Activated CD8-positive, alpha-beta T cell treated with anti-CD3 and anti-CD28 coated beads for 36 hours (primary cell): ENCODE measurements around the gene RAB11FIP4. TPM values are rescaled to one million over a fixed set of nuclear protein-coding genes. Genes with fewer than 3 reads are reported as not detected.
"Not testable (repeated sequence)": the region's sequence is repeated elsewhere in the genome, so short reads cannot be mapped to it uniquely, and the experiment has no call there.

Experiments
- ATAC-seq: fragments of 200-7000 bp; cut with Tn5 transposase; one replicate; pipeline ENCODE4 v1.10.0; 2021; ENCODE audit warnings: mild to moderate bottlenecking, moderate library complexity
- CTCF ChIA-PET: fragments of 350-600 bp; sonication (Branson Sonifier 250); formaldehyde crosslinking; loops from one replicate; lab custom pipeline; 2021; ENCODE audit warnings: antibody characterized with exemption; lab: Charles Lee
- POLR2A ChIA-PET: fragments of 350-600 bp; sonication (Branson Sonifier 250); formaldehyde crosslinking; loops from one replicate; lab custom pipeline; 2021; ENCODE audit warnings: antibody characterized with exemption; lab: Charles Lee
- DNase-seq: peaks from one replicate; pipeline ENCODE4 v3.0.0-alpha.2; 2020
- H3K27ac Mint-ChIP-seq: one replicate; pipeline ENCODE4 v1.8.0; 2021; ENCODE audit warnings: mild to moderate bottlenecking, mixed read lengths
- H3K27me3 Mint-ChIP-seq: one replicate; pipeline ENCODE4 v1.8.0; 2021; ENCODE audit warnings: mixed read lengths
- H3K36me3 Mint-ChIP-seq: one replicate; pipeline ENCODE4 v1.8.0; 2021; ENCODE audit warnings: low read depth, mixed read lengths
- H3K4me1 Mint-ChIP-seq: one replicate; pipeline ENCODE4 v1.8.0; 2021; ENCODE audit warnings: low read depth, mixed read lengths
- H3K4me3 Mint-ChIP-seq: one replicate; pipeline ENCODE4 v1.8.0; 2021; ENCODE audit warnings: mild to moderate bottlenecking, moderate library complexity, mixed read lengths
- H3K9me3 Mint-ChIP-seq: one replicate; pipeline ENCODE4 v1.8.0; 2021; ENCODE audit warnings: mixed read lengths
- intact Hi-C: fragments of 100-400 bp; cut with micrococcal nuclease; formaldehyde crosslinking; loops from one replicate; pipeline ENCODE4 v1.10.0; 2022
- total RNA-seq, 2 experiments: library from RNA; stranded (reverse); gene quantifications; one replicate each; pipeline ENCODE4 v1.2.3, GENCODE V29; 2021
- TF ChIP-seq, protein P1 (sequence below): fragments of 200-600 bp; IDR thresholded peaks from one replicate; pipeline ENCODE4 v1.8.0; 2022; ENCODE audit warnings: antibody characterized with exemption, mild to moderate bottlenecking

RAB11FIP4 gene, protein sequence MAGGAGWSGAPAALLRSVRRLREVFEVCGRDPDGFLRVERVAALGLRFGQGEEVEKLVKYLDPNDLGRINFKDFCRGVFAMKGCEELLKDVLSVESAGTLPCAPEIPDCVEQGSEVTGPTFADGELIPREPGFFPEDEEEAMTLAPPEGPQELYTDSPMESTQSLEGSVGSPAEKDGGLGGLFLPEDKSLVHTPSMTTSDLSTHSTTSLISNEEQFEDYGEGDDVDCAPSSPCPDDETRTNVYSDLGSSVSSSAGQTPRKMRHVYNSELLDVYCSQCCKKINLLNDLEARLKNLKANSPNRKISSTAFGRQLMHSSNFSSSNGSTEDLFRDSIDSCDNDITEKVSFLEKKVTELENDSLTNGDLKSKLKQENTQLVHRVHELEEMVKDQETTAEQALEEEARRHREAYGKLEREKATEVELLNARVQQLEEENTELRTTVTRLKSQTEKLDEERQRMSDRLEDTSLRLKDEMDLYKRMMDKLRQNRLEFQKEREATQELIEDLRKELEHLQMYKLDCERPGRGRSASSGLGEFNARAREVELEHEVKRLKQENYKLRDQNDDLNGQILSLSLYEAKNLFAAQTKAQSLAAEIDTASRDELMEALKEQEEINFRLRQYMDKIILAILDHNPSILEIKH
- total RNA-seq, result 10 to 100 TPM; 38.2 to 39.1 TPM

DNA sequence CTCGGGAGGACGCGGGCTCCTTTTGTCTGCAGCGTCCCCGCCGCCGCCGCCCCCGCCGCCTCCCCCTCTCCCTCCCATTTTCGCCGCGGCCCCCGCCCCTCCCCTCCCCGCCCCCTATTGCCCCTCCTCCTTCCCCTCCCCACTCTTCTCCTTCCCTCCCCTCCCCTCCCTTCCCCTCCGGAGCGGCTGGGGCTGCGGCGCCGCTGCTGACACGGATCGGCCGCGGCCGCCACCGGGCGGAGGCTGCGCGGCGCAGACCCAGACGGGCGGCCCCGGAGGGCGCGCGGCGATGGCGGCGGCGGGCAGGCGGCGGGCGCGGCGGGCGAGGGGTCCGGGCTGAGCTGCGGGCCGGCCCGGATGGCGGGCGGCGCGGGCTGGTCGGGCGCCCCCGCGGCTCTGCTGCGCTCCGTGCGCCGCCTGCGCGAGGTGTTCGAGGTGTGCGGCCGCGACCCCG, at the start of gene RAB11FIP4:
RAB11FIP4 (plus strand) TSS at position 180 of the 454 bp plus-strand sequence; CDS start at position 358, 178 bp downstream.
- CTCF ChIA-PET, result interaction anchor here (0.8 to 4.9 kb wide), 3 partner anchors 29 to 133 kb away, joined by 3 to 41 read pairs (median 3); no protein-coding TSS in a partner anchor
- peaks cover 50% of the 10 kb centered on the region for H3K27me3 Mint-ChIP-seq
- peak within 1 kb of the TSS; percentile 63 for H3K4me3 Mint-ChIP-seq
- TF ChIP-seq, protein P1, sequence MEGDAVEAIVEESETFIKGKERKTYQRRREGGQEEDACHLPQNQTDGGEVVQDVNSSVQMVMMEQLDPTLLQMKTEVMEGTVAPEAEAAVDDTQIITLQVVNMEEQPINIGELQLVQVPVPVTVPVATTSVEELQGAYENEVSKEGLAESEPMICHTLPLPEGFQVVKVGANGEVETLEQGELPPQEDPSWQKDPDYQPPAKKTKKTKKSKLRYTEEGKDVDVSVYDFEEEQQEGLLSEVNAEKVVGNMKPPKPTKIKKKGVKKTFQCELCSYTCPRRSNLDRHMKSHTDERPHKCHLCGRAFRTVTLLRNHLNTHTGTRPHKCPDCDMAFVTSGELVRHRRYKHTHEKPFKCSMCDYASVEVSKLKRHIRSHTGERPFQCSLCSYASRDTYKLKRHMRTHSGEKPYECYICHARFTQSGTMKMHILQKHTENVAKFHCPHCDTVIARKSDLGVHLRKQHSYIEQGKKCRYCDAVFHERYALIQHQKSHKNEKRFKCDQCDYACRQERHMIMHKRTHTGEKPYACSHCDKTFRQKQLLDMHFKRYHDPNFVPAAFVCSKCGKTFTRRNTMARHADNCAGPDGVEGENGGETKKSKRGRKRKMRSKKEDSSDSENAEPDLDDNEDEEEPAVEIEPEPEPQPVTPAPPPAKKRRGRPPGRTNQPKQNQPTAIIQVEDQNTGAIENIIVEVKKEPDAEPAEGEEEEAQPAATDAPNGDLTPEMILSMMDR, result no peak
- POLR2A ChIA-PET, result no interaction called here
- peaks cover 5% of the 10 kb centered on the region for H3K4me1 Mint-ChIP-seq
- H3K36me3 Mint-ChIP-seq, result no peaks in the 10 kb centered on the region
- DNase-seq (no peak), ATAC-seq (peak; percentile 35)
- no peak within 1 kb of the TSS for H3K27ac Mint-ChIP-seq
- no peaks in the 10 kb centered on the region for H3K9me3 Mint-ChIP-seq
- intact Hi-C loops, result loop anchor here (5.0 kb wide), 1 partner anchor 136 kb away; no protein-coding TSS in a partner anchor

DNA sequence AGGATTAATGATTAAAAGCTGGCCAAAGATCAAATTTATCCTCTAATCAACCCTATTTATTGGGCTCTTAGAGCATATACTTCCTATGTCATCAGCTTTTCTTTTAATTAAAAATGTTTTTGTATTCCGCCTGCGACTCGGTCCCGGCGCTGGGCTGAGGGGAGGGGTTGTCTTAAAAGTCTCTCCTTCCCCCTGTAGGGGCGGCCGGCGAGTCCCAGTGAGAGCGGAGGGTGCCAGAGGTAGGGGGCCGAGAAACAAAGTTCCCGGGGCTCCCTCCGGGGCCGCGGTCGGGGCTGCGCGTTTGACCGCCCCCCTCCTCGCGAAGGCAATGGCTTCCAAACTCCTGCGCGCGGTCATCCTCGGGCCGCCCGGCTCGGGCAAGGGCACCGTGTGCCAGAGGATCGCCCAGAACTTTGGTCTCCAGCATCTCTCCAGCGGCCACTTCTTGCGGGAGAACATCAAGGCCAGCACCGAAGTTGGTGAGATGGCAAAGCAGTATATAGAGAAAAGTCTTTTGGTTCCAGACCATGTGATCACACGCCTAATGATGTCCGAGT, 46.2 kb upstream of the RAB11FIP4 start:
- H3K27me3 Mint-ChIP-seq, H3K9me3 Mint-ChIP-seq, H3K27ac Mint-ChIP-seq, H3K4me3 Mint-ChIP-seq, DNase-seq, POLR2A ChIA-PET, intact Hi-C loops, H3K36me3 Mint-ChIP-seq, H3K4me1 Mint-ChIP-seq: not testable (repeated sequence)
- CTCF ChIA-PET, result interaction anchor here (0.9 kb wide), 1 partner anchor 79 kb away, joined by 3 read pairs; no protein-coding TSS in a partner anchor
- ATAC-seq, result peak; percentile 62

DNA sequence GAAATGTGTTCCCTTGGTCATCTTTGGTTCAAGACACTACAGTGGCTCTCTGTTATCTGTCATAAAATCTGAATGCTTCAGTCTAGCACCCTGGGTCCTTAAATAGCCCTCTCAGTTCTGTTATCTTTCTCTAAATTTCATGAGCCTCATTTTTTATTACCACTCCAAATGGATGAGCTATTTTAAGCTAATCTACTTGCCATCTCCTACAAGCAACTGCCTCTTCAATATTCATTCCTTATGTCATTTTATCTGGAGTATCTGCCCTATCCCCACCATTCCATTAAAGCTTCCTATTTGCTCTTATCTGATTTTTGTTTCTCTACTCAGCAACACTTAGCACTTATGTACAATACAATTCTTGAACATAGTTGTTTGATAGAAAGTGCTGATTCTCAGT, 42.0 kb upstream of the RAB11FIP4 start:
- intact Hi-C loops, result no loop called here
- no peak overlapping the region for H3K27ac Mint-ChIP-seq
- no peak overlapping the region for H3K4me3 Mint-ChIP-seq
- H3K27me3 Mint-ChIP-seq, result no peaks in the 10 kb centered on the region
- TF ChIP-seq, protein P1, result no peak
- no peaks in the 10 kb centered on the region for H3K4me1 Mint-ChIP-seq
- POLR2A ChIA-PET, result interaction anchor here (1.0 kb wide), 1 partner anchor 10 kb away, joined by 3 read pairs; no protein-coding TSS in a partner anchor
- CTCF ChIA-PET, result interaction anchor here (1.0 kb wide), 1 partner anchor 18 kb away, joined by 3 read pairs; no protein-coding TSS in a partner anchor
- H3K36me3 Mint-ChIP-seq, result peaks cover 8% of the 10 kb centered on the region
- H3K9me3 Mint-ChIP-seq, result no peaks in the 10 kb centered on the region
- no peak for DNase-seq
- ATAC-seq, result no peak

DNA sequence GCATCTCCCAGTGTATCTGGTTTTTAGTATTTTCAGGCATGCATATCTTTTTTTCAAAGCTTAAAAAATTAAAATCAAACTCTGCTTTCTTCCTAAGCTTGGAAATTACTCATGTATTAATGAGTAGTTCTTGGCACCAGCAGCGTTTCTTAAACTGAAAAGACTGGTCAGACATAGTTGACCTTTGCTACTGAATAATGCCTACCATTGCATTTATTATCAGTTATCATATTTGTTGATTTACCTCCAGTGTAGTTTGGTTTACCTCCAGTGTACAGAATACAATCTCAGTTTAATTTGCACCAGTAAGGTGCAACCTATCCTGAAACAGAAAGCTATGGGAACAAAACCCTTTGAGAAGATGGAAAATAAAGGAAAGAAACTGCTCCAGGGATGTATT, 35.5 kb upstream of the RAB11FIP4 start:
- no peak overlapping the region for H3K4me3 Mint-ChIP-seq
- H3K27me3 Mint-ChIP-seq, result no peaks in the 10 kb centered on the region
- TF ChIP-seq, protein P1, result no peak
- ChIA-PET POLR2A (interaction anchor here (0.6 kb wide), 1 partner anchor 54 kb away, joined by 3 read pairs; no protein-coding TSS in a partner anchor), CTCF (no interaction called here)
- peaks cover 10% of the 10 kb centered on the region for H3K36me3 Mint-ChIP-seq
- no peak overlapping the region for H3K27ac Mint-ChIP-seq
- intact Hi-C loops, result no loop called here
- H3K4me1 Mint-ChIP-seq, result no peaks in the 10 kb centered on the region
- no peaks in the 10 kb centered on the region for H3K9me3 Mint-ChIP-seq
- no peak for ATAC-seq
- DNase-seq, result no peak

DNA sequence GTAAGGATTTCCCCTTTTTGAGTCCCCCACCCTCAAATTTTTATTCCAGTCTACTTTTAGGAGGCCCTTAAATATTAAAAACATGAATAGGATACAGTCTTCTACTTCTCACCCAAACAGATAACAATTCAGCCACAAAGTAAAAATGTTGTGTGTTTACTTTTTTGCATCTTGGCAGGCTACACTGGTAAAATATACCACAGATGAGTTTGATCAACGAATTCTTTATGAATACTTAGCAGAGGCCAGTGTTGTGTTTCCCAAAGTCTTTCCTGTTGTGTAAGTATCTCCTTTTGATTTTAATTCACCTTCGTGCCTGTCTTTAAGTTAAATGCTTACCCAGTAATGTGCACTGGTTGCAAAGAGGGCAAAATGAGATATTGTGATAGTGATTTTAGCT, 34.4 kb upstream of the RAB11FIP4 start:
- intact Hi-C loops, result no loop called here
- TF ChIP-seq, protein P1, result no peak
- ChIA-PET CTCF (no interaction called here), POLR2A (no interaction called here)
- DNase-seq (no peak), ATAC-seq (no peak)
- no peaks in the 10 kb centered on the region for H3K9me3 Mint-ChIP-seq
- no peaks in the 10 kb centered on the region for H3K4me1 Mint-ChIP-seq
- H3K27me3 Mint-ChIP-seq, result no peaks in the 10 kb centered on the region
- H3K27ac Mint-ChIP-seq, result no peak overlapping the region
- peaks cover 11% of the 10 kb centered on the region for H3K36me3 Mint-ChIP-seq
- no peak overlapping the region for H3K4me3 Mint-ChIP-seq
